Suprapubic skin (tissue), 4 donors: ENCODE measurements around the gene ZNF567.

Experiments used
- CTCF ChIP-seq, 2 donors: fragments of 200-600 bp in 1 of 2; fragments of 450-650 bp in 1 of 2; sonication (generic) in 1 of 2; IDR thresholded peaks; one replicate each; pipeline ENCODE4 v1.5.1; 2016 to 2019; ENCODE audit warnings: antibody characterized with exemption in 2 of 2, mild to moderate bottlenecking in 1 of 2, moderate library complexity in 1 of 2
- EP300 ChIP-seq: sonication (generic); formaldehyde crosslinking; IDR thresholded peaks from one replicate; pipeline ENCODE4 v1.6.1; 2017; ENCODE audit warnings: antibody characterized with exemption
- POLR2A ChIP-seq, 2 donors: fragments of 450-650 bp; IDR thresholded peaks; one replicate each; pipeline ENCODE4 v1.6.1; 2017; ENCODE audit warnings: antibody characterized with exemption in 2 of 2, mild to moderate bottlenecking in 2 of 2, moderate library complexity in 2 of 2
- POLR2AphosphoS5 ChIP-seq, 3 donors: sonication (generic); formaldehyde crosslinking; IDR thresholded peaks; one replicate each; pipeline ENCODE4 v1.6.1; 2017; ENCODE audit warnings: antibody characterized with exemption in 3 of 3

- TF ChIP-seq CTCF (IDR thresholded peaks at IDR 0.05) (no peak), POLR2A (IDR thresholded peaks at IDR 0.05) (no peak), EP300 (no peak), POLR2AphosphoS5 (IDR thresholded peaks at IDR 0.05) (no peak)
Observed at GRCh38 chr19:36685835-36686234, 1.6 kb upstream of the ZNF567 start.
